HEK293 (cell line): ENCODE data around the gene FXYD3.

Experiments
- GLIS1 ChIP-seq: fragments of 450-650 bp; formaldehyde crosslinking; IDR thresholded peaks from 2 replicates; pipeline ENCODE4 v1.5.1; 2016; ENCODE audit warnings: missing biosample characterization, missing genetic modification characterization
- HOXC10 ChIP-seq: sonication (generic); formaldehyde crosslinking; IDR thresholded peaks from 2 replicates; pipeline ENCODE4 v1.8.1; 2023; ENCODE audit warnings: mild to moderate bottlenecking, missing genetic modification reagents
- KLF7 ChIP-seq: fragments of 450-650 bp; formaldehyde crosslinking; IDR thresholded peaks from 2 replicates; pipeline ENCODE4 v1.5.1; 2016; ENCODE audit warnings: missing biosample characterization, missing genetic modification characterization, borderline replicate concordance
- PRDM1 ChIP-seq: fragments of 450-650 bp; formaldehyde crosslinking; IDR thresholded peaks from 2 replicates; pipeline ENCODE4; 2016; ENCODE audit warnings: missing biosample characterization, missing genetic modification characterization
- ZBTB7A ChIP-seq: fragments of 450-650 bp; formaldehyde crosslinking; IDR thresholded peaks from 2 replicates; pipeline ENCODE4 v1.5.1; 2016; ENCODE audit warnings: low read depth, missing biosample characterization, missing genetic modification characterization
- ZNF132 ChIP-seq: fragments of 450-650 bp; formaldehyde crosslinking; IDR thresholded peaks from 2 replicates; pipeline ENCODE4 v1.5.1; 2017; ENCODE audit warnings: missing biosample characterization, missing genetic modification characterization, borderline replicate concordance
- ZNF223 ChIP-seq: fragments of 450-650 bp; formaldehyde crosslinking; IDR thresholded peaks from 2 replicates; pipeline ENCODE4 v1.5.1; 2016; ENCODE audit warnings: missing biosample characterization, missing genetic modification characterization
- ZNF24 ChIP-seq: fragments of 450-650 bp; formaldehyde crosslinking; IDR thresholded peaks from 2 replicates; pipeline ENCODE4 v1.5.1; 2016; ENCODE audit warnings: missing biosample characterization, missing genetic modification characterization
- ZNF324 ChIP-seq: fragments of 450-650 bp; formaldehyde crosslinking; IDR thresholded peaks from 2 replicates; pipeline ENCODE4 v1.5.1; 2016; ENCODE audit warnings: missing biosample characterization, missing genetic modification characterization
- ZNF501 ChIP-seq: fragments of 450-650 bp; formaldehyde crosslinking; IDR thresholded peaks from 2 replicates; pipeline ENCODE4 v1.5.1; 2016; ENCODE audit warnings: missing biosample characterization, missing genetic modification characterization
- ZNF510 ChIP-seq: fragments of 450-650 bp; formaldehyde crosslinking; IDR thresholded peaks from 2 replicates; pipeline ENCODE4 v1.5.1; 2018; ENCODE audit warnings: mild to moderate bottlenecking, missing genetic modification characterization, missing biosample characterization; ENCODE audit not compliant: insufficient replicate concordance
- ZNF544 ChIP-seq: fragments of 450-650 bp; formaldehyde crosslinking; IDR thresholded peaks from 2 replicates; pipeline ENCODE4 v1.5.0; 2017; ENCODE audit warnings: missing biosample characterization, missing genetic modification characterization
- ZNF623 ChIP-seq: fragments of 450-650 bp; formaldehyde crosslinking; IDR thresholded peaks from 2 replicates; pipeline ENCODE4 v1.5.1; 2016; ENCODE audit warnings: missing biosample characterization, missing genetic modification characterization
- ZNF768 ChIP-seq: fragments of 450-650 bp; formaldehyde crosslinking; IDR thresholded peaks from 2 replicates; pipeline ENCODE4 v1.5.1; 2018; ENCODE audit warnings: missing biosample characterization, mild to moderate bottlenecking, missing genetic modification characterization
- ZNF791 ChIP-seq: fragments of 450-650 bp; formaldehyde crosslinking; IDR thresholded peaks from 2 replicates; pipeline ENCODE4 v1.5.1; 2016; ENCODE audit warnings: missing biosample characterization, missing genetic modification characterization
- ZSCAN30 ChIP-seq: fragments of 450-650 bp; IDR thresholded peaks from 2 replicates; pipeline ENCODE4 v1.5.1; 2018; ENCODE audit warnings: missing biosample characterization, mild to moderate bottlenecking, missing genetic modification characterization, moderate library complexity
- TF ChIP-seq, protein P1 (sequence below): fragments of 450-650 bp; formaldehyde crosslinking; IDR thresholded peaks from 2 replicates; pipeline ENCODE4 v1.5.1; 2016; ENCODE audit warnings: missing biosample characterization, missing genetic modification characterization
- TF ChIP-seq, protein P2 (sequence below): fragments of 450-650 bp; formaldehyde crosslinking; IDR thresholded peaks from 2 replicates; pipeline ENCODE4 v1.5.1; 2016; ENCODE audit warnings: missing biosample characterization, missing genetic modification characterization
- TF ChIP-seq, protein P3 (sequence below): fragments of 450-650 bp; formaldehyde crosslinking; IDR thresholded peaks from 2 replicates; pipeline ENCODE4 v1.5.1; 2016; ENCODE audit warnings: missing biosample characterization, missing genetic modification characterization
- TF ChIP-seq, protein P4 (sequence below): fragments of 450-650 bp; formaldehyde crosslinking; IDR thresholded peaks from 2 replicates; pipeline ENCODE4 v1.5.1; 2016; ENCODE audit warnings: missing biosample characterization, missing genetic modification characterization
- TF ChIP-seq, protein P5 (sequence below): fragments of 450-650 bp; formaldehyde crosslinking; IDR thresholded peaks from 2 replicates; pipeline ENCODE4 v1.5.1; 2016; ENCODE audit warnings: missing biosample characterization, missing genetic modification characterization
- TF ChIP-seq, protein P6 (sequence below): fragments of 450-650 bp; formaldehyde crosslinking; IDR thresholded peaks from 2 replicates; pipeline ENCODE4 v1.5.1; 2016; ENCODE audit warnings: missing biosample characterization, missing genetic modification characterization
- TF ChIP-seq, protein P7 (sequence below): IDR thresholded peaks from 2 replicates; pipeline ENCODE4 v1.6.1; 2011; ENCODE audit warnings: mild to moderate bottlenecking, low read depth, low read length, borderline replicate concordance
- TF ChIP-seq, protein P8 (sequence below): sonication (generic); formaldehyde crosslinking; IDR thresholded peaks from 2 replicates; pipeline ENCODE4 v1.8.1; 2022; ENCODE audit warnings: mild to moderate bottlenecking, moderate library complexity, missing genetic modification reagents

FXYD3 gene

DNA sequence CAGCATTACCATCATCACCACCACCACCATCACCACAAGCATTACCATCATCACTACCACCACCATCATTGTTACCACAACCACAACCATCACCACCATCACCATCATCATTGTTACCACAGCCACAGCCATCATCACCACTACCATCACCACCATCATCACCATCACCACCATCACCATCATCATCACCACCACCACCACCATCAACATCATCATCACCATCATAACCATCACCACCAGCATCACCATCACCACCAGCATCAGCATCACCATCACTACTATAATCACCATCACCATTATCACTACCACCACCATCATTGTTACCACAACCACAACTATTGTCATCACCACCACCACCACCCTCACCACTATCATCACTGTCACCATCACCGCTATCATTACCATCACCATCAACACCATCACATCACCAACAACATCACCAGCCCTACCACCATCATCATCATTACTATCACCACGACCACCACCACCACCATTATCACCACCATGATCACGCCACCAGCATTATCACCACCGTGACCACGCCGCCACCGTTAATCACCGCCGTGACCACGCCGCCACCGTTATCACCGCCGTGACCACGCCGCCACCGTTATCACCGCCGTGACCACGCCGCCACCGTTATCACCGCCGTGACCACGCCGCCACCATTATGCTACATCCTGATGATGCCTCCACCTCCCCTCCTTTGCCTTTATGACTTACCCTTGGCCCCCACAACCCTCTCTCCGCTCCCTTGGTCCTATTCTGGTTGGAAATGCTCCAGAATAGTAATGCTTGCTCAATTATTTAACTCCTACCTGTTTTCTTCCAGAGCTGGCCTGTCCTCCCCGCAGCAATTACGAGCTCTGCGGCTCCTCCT lies 10.0 kb upstream of the FXYD3 start (continued):
- TF ChIP-seq, protein P1, sequence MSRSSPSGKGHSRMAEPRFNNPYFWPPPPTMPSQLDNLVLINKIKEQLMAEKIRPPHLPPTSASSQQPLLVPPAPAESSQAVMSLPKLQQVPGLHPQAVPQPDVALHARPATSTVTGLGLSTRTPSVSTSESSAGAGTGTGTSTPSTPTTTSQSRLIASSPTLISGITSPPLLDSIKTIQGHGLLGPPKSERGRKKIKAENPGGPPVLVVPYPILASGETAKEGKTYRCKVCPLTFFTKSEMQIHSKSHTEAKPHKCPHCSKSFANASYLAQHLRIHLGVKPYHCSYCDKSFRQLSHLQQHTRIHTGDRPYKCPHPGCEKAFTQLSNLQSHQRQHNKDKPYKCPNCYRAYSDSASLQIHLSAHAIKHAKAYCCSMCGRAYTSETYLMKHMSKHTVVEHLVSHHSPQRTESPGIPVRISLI (tag by site-specific recombination) = no peak
- TF ChIP-seq, protein P2, sequence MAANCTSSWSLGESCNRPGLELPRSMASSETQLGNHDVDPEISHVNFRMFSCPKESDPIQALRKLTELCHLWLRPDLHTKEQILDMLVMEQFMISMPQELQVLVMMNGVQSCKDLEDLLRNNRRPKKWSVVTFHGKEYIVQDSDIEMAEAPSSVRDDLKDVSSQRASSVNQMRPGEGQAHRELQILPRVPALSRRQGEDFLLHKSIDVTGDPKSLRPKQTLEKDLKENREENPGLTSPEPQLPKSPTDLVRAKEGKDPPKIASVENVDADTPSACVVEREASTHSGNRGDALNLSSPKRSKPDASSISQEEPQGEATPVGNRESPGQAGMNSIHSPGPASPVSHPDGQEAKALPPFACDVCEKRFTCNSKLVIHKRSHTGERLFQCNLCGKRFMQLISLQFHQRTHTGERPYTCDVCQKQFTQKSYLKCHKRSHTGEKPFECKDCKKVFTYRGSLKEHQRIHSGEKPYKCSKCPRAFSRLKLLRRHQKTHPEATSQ (tag by site-specific recombination) = 0 out of 2 replicates have a peak, but pooled peaks have one; percentile 22
- TF ChIP-seq ZNF324 = no peak
- TF ChIP-seq ZNF223 = no peak
- no peak for TF ChIP-seq ZNF501 (tag by site-specific recombination)
- TF ChIP-seq, protein P3, sequence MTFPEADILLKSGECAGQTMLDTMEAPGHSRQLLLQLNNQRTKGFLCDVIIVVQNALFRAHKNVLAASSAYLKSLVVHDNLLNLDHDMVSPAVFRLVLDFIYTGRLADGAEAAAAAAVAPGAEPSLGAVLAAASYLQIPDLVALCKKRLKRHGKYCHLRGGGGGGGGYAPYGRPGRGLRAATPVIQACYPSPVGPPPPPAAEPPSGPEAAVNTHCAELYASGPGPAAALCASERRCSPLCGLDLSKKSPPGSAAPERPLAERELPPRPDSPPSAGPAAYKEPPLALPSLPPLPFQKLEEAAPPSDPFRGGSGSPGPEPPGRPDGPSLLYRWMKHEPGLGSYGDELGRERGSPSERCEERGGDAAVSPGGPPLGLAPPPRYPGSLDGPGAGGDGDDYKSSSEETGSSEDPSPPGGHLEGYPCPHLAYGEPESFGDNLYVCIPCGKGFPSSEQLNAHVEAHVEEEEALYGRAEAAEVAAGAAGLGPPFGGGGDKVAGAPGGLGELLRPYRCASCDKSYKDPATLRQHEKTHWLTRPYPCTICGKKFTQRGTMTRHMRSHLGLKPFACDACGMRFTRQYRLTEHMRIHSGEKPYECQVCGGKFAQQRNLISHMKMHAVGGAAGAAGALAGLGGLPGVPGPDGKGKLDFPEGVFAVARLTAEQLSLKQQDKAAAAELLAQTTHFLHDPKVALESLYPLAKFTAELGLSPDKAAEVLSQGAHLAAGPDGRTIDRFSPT = 0 out of 2 replicates have a peak, but pooled peaks have one; percentile 36
- TF ChIP-seq, protein P4, sequence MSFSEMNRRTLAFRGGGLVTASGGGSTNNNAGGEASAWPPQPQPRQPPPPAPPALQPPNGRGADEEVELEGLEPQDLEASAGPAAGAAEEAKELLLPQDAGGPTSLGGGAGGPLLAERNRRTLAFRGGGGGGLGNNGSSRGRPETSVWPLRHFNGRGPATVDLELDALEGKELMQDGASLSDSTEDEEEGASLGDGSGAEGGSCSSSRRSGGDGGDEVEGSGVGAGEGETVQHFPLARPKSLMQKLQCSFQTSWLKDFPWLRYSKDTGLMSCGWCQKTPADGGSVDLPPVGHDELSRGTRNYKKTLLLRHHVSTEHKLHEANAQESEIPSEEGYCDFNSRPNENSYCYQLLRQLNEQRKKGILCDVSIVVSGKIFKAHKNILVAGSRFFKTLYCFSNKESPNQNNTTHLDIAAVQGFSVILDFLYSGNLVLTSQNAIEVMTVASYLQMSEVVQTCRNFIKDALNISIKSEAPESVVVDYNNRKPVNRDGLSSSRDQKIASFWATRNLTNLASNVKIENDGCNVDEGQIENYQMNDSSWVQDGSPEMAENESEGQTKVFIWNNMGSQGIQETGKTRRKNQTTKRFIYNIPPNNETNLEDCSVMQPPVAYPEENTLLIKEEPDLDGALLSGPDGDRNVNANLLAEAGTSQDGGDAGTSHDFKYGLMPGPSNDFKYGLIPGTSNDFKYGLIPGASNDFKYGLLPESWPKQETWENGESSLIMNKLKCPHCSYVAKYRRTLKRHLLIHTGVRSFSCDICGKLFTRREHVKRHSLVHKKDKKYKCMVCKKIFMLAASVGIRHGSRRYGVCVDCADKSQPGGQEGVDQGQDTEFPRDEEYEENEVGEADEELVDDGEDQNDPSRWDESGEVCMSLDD (tag by site-specific recombination) = no peak
- no peak for TF ChIP-seq ZSCAN30
- TF ChIP-seq ZNF623 (tag by site-specific recombination) = no peak
- no peak for TF ChIP-seq ZNF132
- no peak for TF ChIP-seq HOXC10 (CRISPR knock-in tag)
- TF ChIP-seq, protein P5, sequence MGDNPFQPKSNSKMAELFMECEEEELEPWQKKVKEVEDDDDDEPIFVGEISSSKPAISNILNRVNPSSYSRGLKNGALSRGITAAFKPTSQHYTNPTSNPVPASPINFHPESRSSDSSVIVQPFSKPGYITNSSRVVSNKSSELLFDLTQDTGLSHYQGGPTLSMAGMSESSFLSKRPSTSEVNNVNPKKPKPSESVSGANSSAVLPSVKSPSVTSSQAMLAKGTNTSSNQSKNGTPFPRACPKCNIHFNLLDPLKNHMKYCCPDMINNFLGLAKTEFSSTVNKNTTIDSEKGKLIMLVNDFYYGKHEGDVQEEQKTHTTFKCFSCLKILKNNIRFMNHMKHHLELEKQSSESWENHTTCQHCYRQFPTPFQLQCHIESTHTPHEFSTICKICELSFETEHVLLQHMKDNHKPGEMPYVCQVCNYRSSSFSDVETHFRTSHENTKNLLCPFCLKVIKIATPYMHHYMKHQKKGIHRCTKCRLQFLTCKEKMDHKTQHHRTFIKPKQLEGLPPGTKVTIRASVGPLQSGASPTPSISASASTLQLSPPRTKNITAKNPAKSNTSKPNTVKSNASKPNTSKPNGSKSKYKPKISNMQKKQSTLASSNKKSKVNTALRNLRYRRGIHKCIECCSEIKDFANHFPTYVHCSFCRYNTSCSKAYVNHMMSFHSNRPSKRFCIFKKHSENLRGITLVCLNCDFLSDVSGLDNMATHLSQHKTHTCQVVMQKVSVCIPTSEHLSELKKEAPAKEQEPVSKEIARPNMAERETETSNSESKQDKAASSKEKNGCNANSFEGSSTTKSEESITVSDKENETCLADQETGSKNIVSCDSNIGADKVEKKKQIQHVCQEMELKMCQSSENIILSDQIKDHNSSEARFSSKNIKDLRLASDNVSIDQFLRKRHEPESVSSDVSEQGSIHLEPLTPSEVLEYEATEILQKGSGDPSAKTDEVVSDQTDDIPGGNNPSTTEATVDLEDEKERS (tag by site-specific recombination) = no peak
- TF ChIP-seq GLIS1 (tag by site-specific recombination) = no peak
- no peak; the same call in 1 of the 2 replicates for TF ChIP-seq ZNF768 (tag by site-specific recombination)
- TF ChIP-seq PRDM1 (tag by site-specific recombination) = no peak
- TF ChIP-seq ZNF544 (tag by site-specific recombination) = peak; percentile 67
- TF ChIP-seq, protein P6, sequence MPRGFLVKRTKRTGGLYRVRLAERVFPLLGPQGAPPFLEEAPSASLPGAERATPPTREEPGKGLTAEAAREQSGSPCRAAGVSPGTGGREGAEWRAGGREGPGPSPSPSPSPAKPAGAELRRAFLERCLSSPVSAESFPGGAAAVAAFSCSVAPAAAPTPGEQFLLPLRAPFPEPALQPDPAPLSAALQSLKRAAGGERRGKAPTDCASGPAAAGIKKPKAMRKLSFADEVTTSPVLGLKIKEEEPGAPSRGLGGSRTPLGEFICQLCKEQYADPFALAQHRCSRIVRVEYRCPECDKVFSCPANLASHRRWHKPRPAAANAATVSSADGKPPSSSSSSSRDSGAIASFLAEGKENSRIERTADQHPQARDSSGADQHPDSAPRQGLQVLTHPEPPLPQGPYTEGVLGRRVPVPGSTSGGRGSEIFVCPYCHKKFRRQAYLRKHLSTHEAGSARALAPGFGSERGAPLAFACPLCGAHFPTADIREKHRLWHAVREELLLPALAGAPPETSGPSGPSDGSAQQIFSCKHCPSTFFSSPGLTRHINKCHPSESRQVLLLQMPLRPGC (tag by site-specific recombination) = no peak
- TF ChIP-seq, protein P7, sequence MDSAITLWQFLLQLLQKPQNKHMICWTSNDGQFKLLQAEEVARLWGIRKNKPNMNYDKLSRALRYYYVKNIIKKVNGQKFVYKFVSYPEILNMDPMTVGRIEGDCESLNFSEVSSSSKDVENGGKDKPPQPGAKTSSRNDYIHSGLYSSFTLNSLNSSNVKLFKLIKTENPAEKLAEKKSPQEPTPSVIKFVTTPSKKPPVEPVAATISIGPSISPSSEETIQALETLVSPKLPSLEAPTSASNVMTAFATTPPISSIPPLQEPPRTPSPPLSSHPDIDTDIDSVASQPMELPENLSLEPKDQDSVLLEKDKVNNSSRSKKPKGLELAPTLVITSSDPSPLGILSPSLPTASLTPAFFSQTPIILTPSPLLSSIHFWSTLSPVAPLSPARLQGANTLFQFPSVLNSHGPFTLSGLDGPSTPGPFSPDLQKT = no peak
- TF ChIP-seq ZNF791 (tag by site-specific recombination) = peak; percentile 11
- TF ChIP-seq, protein P8, sequence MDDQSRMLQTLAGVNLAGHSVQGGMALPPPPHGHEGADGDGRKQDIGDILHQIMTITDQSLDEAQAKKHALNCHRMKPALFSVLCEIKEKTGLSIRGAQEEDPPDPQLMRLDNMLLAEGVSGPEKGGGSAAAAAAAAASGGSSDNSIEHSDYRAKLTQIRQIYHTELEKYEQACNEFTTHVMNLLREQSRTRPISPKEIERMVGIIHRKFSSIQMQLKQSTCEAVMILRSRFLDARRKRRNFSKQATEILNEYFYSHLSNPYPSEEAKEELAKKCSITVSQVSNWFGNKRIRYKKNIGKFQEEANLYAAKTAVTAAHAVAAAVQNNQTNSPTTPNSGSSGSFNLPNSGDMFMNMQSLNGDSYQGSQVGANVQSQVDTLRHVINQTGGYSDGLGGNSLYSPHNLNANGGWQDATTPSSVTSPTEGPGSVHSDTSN (CRISPR knock-in tag) = no peak
- no peak for TF ChIP-seq ZNF510 (tag by site-specific recombination)
- no peak for TF ChIP-seq ZBTB7A
- TF ChIP-seq KLF7 (tag by site-specific recombination) = no peak; the same call in 1 of the 2 replicates
- no peak for TF ChIP-seq ZNF24 (tag by site-specific recombination)
